Liver (tissue), 3 donors: Measurements from ENCODE around the gene JAZF1.

Source experiments
- CTCF ChIP-seq: fragments of 150-350 bp; IDR thresholded peaks from 2 replicates; pipeline ENCODE4 v1.5.1; 2017; ENCODE audit warnings: improper control_type of control experiment, low read depth, low read length; ENCODE audit not compliant: missing input control
- FOXA1 ChIP-seq: IDR thresholded peaks from 2 replicates; pipeline ENCODE4 v1.6.1; 2016; ENCODE audit warnings: antibody characterized with exemption
- GABPA ChIP-seq, 2 donors: IDR thresholded peaks in 1 of 2; conservative IDR thresholded peaks in 1 of 2; 2 replicates each; pipeline ENCODE4 v1.6.1; 2016; ENCODE audit warnings: antibody characterized with exemption in 2 of 2, mild to moderate bottlenecking in 1 of 2, moderate library complexity in 1 of 2
- MAX ChIP-seq: IDR thresholded peaks from 2 replicates; pipeline ENCODE4 v1.6.1; 2016; ENCODE audit warnings: antibody characterized with exemption
- REST ChIP-seq: IDR thresholded peaks from 2 replicates; pipeline ENCODE4 v1.6.1; 2016; ENCODE audit warnings: antibody characterized with exemption, mild to moderate bottlenecking
- SP1 ChIP-seq: IDR thresholded peaks from 2 replicates; pipeline ENCODE4 v1.6.1; 2018; ENCODE audit warnings: antibody characterized with exemption, mild to moderate bottlenecking
- YY1 ChIP-seq: IDR thresholded peaks from 2 replicates; pipeline ENCODE4 v1.6.1; 2016; ENCODE audit warnings: antibody characterized with exemption, mild to moderate bottlenecking
- donor health status: healthy.
- donor health status: healthy.

- TF ChIP-seq CTCF (no peak), REST (no peak), MAX (no peak), GABPA (IDR thresholded peaks at IDR 0.05 in 1 of 2, conservative IDR thresholded peaks at IDR 0.05 in 1 of 2) (no peak), SP1 (no peak), YY1 (no peak), FOXA1 (no peak)
Observed at GRCh38 chr7:27875832-27876231, 304.8 kb downstream of the JAZF1 start.
